Fibroblast of lung (primary cell): ENCODE measurements around the gene GALNT18.

Source experiments
- CTCF ChIP-seq, 2 donors: IDR thresholded peaks in 1 of 2; conservative IDR thresholded peaks in 1 of 2; 1 replicate in 1 of 2; 2 replicates in 1 of 2; pipeline ENCODE4 v1.5.1; 2011 to 2012; ENCODE audit warnings: low read length in 2 of 2, control low read depth in 1 of 2, inconsistent platforms in 1 of 2, low read depth in 1 of 2, mild to moderate bottlenecking in 1 of 2
- EZH2 ChIP-seq: IDR thresholded peaks from 2 replicates; pipeline ENCODE4 v1.5.1; 2012; ENCODE audit warnings: low read length, control low read depth, mild to moderate bottlenecking; ENCODE audit errors: missing control alignments

GRCh38 chr11:11250470-11250869 lies 371.3 kb downstream of the GALNT18 start:
- no peak for TF ChIP-seq EZH2
- TF ChIP-seq CTCF (conservative IDR thresholded peaks at IDR 0.05 in 1 of 2, IDR thresholded peaks at IDR 0.05 in 1 of 2; ENCODE audit: low read depth in 1 of 2, low read length in 2 of 2): no peak
